HepG2 (cell line): ENCODE results near the gene SNX2. TPM values are rescaled to one million over a fixed set of nuclear protein-coding genes. Genes with fewer than 3 reads are reported as not detected.
A peak's percentile ranks its signal among the peaks of the same experiment; 100 is the strongest.

Experiments
- ATAC-seq: fragments of 200-7000 bp; cut with Tn5 transposase; 3 replicates; pipeline ENCODE4 v1.9.1; 2020; ENCODE audit warnings: mild to moderate bottlenecking, moderate library complexity
- BruUV-seq: library from RNA; stranded (reverse); fragments of 400-500 nt; replicated peaks from 2 replicates; lab custom pipeline; 2021; lab: Mats Ljungman, UMichigan
- CTCF ChIA-PET: fragments of 300-600 bp; formaldehyde crosslinking; extraction: SDS; loops from one replicate; lab custom pipeline; 2021; ENCODE audit warnings: low total read pairs, inconsistent platforms, low intra/inter-chr PET ratio; lab: Yijun Ruan, JAX
- POLR2A ChIA-PET: fragments of 350-600 bp; sonication (Branson Sonifier 250); formaldehyde crosslinking; loops from one replicate; lab custom pipeline; 2020; ENCODE audit warnings: antibody characterized with exemption, inconsistent platforms; lab: Yijun Ruan, JAX
- DNase-seq: peaks from one replicate; pipeline ENCODE4 v3.0.0-alpha.2; 2015; ENCODE audit warnings: low spot score
- FAIRE-seq: peaks from 3 replicates; lab custom pipeline; 2011; peaks lifted over from hg19 to GRCh38; lab: Jason Lieb, UNC
- H2AFZ ChIP-seq: one replicate; pipeline ENCODE4 v1.6.1; 2011; ENCODE audit warnings: low read length, inconsistent platforms
- H3K27ac ChIP-seq: fragments of 300-600 bp; 3 replicates; pipeline ENCODE4 v1.8.0; 2011; ENCODE audit warnings: mixed run types, mild to moderate bottlenecking, mixed read lengths, low read length, inconsistent platforms; ENCODE audit not compliant: insufficient read depth; ENCODE audit errors: extremely low read length
- H3K27me3 ChIP-seq, 2 experiments: fragments of 200-600 bp in 1 of 2; 2 replicates in 1 of 2; 3 replicates in 1 of 2; pipeline versions ENCODE4 v1.6.0 to v1.8.0; 2011; ENCODE audit warnings: low read length in 2 of 2, mild to moderate bottlenecking in 2 of 2, moderate library complexity in 2 of 2, inconsistent platforms in 1 of 2; ENCODE audit not compliant: insufficient read depth in 2 of 2, control insufficient read depth in 1 of 2
- H3K36me3 ChIP-seq, 2 experiments: fragments of 200-600 bp in 1 of 2; replicated peaks in 1 of 2; 2 replicates in 1 of 2; 3 replicates in 1 of 2; pipeline versions ENCODE4 v1.5.1 to v1.8.0; 2011; ENCODE audit warnings: low read length in 2 of 2, inconsistent platforms in 1 of 2; ENCODE audit not compliant: insufficient read depth in 2 of 2, control insufficient read depth in 1 of 2
- H3K4me1 ChIP-seq: 2 replicates; pipeline ENCODE4 v1.5.1; 2012; ENCODE audit warnings: low read length, inconsistent platforms; ENCODE audit not compliant: insufficient read depth
- H3K4me2 ChIP-seq: 2 replicates; pipeline ENCODE4 v1.6.0; 2011; ENCODE audit warnings: low read depth, low read length, inconsistent platforms
- H3K4me3 ChIP-seq, 3 experiments: fragments of 200-600 bp in 1 of 3; sonication (generic), shearing (Covaris generic) in 1 of 3; replicated peaks in 1 of 3; 2 replicates each; pipeline ENCODE4 v1.5.1; 2011 to 2016; ENCODE audit warnings: low read length in 3 of 3, inconsistent platforms in 2 of 3, low read depth in 2 of 3, mild to moderate bottlenecking in 2 of 3, control low read depth in 1 of 3, mixed read lengths in 1 of 3; ENCODE audit not compliant: insufficient read depth in 1 of 3
- H3K79me2 ChIP-seq: one replicate; pipeline ENCODE4 v1.6.1; 2011; ENCODE audit warnings: low read length, inconsistent platforms; ENCODE audit not compliant: insufficient read depth
- H3K9ac ChIP-seq: 2 replicates; pipeline ENCODE4 v1.6.0; 2011; ENCODE audit warnings: mild to moderate bottlenecking, low read depth, low read length, inconsistent platforms; ENCODE audit not compliant: insufficient read depth
- H3K9me3 ChIP-seq: 2 replicates; pipeline ENCODE4 v1.5.1; 2012; ENCODE audit warnings: mild to moderate bottlenecking, low read length
- H4K20me1 ChIP-seq: 2 replicates; pipeline ENCODE4 v1.6.0; 2011; ENCODE audit warnings: inconsistent platforms, mild to moderate bottlenecking, low read length, moderate library complexity; ENCODE audit not compliant: insufficient read depth
- AGO1 ChIP-seq: fragments of 200-400 bp; formaldehyde crosslinking; IDR thresholded peaks from 2 replicates; pipeline ENCODE4 v1.6.1; 2017; ENCODE audit warnings: mild to moderate bottlenecking, low read depth, low read length, moderate library complexity; ENCODE audit not compliant: poor library complexity, severe bottlenecking
- ZFP90 ChIP-seq: sonication (generic); formaldehyde crosslinking; IDR thresholded peaks from 2 replicates; pipeline ENCODE4 v1.8.0; 2022; ENCODE audit warnings: missing genetic modification reagents, mild to moderate bottlenecking, inconsistent platforms, borderline replicate concordance
- ZKSCAN8 ChIP-seq: IDR thresholded peaks from 2 replicates; pipeline ENCODE4 v1.6.1; 2016; ENCODE audit warnings: borderline replicate concordance, missing genetic modification reagents, missing compliant biosample characterization
- ZNF7 ChIP-seq: IDR thresholded peaks from 2 replicates; pipeline ENCODE4 v1.6.1; 2016; ENCODE audit warnings: missing biosample characterization, missing genetic modification reagents
- WGBS: methylation state at CpG from one replicate; pipeline ENCODE4 v1.1.6; 2017; ENCODE audit warnings: low lambda C conversion rate; 5-methylcytosine and 5-hydroxymethylcytosine counted together
- in situ Hi-C: cut with HindIII; loops from 2 replicates; pipeline ENCODE4 v1.10.0; 2017; ENCODE audit warnings: low pct_unique_long_range_greater_than_20kb; ENCODE audit not compliant: extremely low pct_ligation_motif_present
- intact Hi-C: fragments of 100-400 bp; cut with micrococcal nuclease; formaldehyde crosslinking; loops from one replicate; pipeline ENCODE4 v1.10.0; 2022; ENCODE audit not compliant: unreplicated experiment
- polyA plus RNA-seq, 8 experiments: library from polyadenylated mRNA; depleted of rRNA in 3 of 8; stranded (reverse) in 7 of 8; unstranded in 1 of 8; fragments of >200 nt; fragmentation: Illumina TruSeq in 4 of 8; extraction: Trizol in 4 of 8; gene quantifications; 2 replicates each; pipeline versions ENCODE4 v1.2.1 to v1.2.3, GENCODE V29; 2011 to 2016; ENCODE audit warnings: low read depth in 4 of 8, missing spikeins in 1 of 8, mixed read lengths in 1 of 8; ENCODE audit not compliant: insufficient read depth in 1 of 8
- total RNA-seq, 5 experiments: library from RNA; depleted of rRNA; stranded (reverse); fragments of >200 nt; fragmentation: Illumina TruSeq; extraction: Trizol; gene quantifications; 2 replicates each; pipeline ENCODE4 v1.2.3, GENCODE V29; 2016; ENCODE audit warnings: low read depth in 1 of 5

SNX2 gene
- total and polyA plus RNA-seq, 2 of the 13 experiments (the other 11 are each of a cell fraction or from before 2014, with no cell fraction given), result 26.4 to 78.8 TPM

DNA sequence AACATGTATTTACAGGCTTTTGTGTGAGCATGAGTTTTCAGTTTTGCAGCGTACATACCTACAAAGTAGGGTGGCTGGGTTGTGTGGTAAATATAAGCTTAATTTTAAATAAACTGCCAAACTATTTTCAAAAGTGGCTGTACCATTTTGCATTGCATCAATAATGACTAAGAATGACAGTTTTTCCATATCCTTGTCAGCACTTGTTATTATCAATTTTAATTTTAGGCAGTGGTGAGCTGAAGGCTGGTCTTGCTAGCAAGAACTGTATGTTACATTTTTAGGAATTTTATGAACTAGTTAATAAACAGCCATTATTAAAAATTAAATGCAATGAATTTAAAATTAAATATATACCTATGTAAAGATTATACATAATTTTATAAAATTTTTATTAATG lies 6.6 kb downstream of the SNX2 start:
- no peak overlapping the region for H3K4me2 ChIP-seq
- H3K4me3 ChIP-seq, result no peak overlapping the region
- TF ChIP-seq ZNF7 (CRISPR knock-in tag) (peak; percentile 95), ZKSCAN8 (CRISPR knock-in tag) (no peak)
- intact Hi-C loops, result no loop called here
- H3K79me2 ChIP-seq, result peaks cover 85% of the 10 kb centered on the region
- peaks cover 8% of the 10 kb centered on the region for H4K20me1 ChIP-seq
- no peaks in the 10 kb centered on the region for H3K9me3 ChIP-seq
- H3K27ac ChIP-seq, result no peak overlapping the region
- DNase-seq (no peak), FAIRE-seq (no peak), ATAC-seq (no peak)
- no peaks in the 10 kb centered on the region for H3K27me3 ChIP-seq
- H3K36me3 ChIP-seq, result no peaks in the 10 kb centered on the region
- no TSS peak for BruUV-seq
- CTCF ChIA-PET, result no interaction called here
- POLR2A ChIA-PET, result no interaction called here
- 50% methylated on average over 1 of the region's 1 CpG for WGBS
- H3K4me1 ChIP-seq, result peaks cover 33% of the 10 kb centered on the region
- in situ Hi-C loops, result no loop called here
- no peak overlapping the region for H3K9ac ChIP-seq
- H2AFZ ChIP-seq, result no peak overlapping the region

DNA sequence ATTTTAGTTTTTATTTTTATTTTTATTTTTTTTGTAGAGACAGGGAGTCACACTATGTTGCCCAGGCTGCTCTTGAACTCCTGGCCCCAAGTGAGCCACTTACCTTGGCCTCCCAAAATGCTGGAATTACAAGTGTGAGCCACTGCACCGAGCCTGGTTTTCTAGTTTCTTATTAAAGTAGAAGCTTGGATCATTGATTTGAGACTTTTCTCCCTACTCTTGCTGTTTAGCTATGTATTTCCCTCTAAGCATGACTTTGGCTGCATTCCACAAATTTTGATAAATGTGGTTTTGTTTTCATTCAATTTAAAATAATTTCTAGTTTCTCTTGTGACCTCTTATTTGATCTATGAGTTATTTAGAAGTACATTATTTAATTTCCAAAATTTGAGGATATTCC lies 10.4 kb downstream of the SNX2 start:
- DNase-seq, result no peak
- in situ Hi-C loops (no loop called here), intact Hi-C loops (no loop called here)
- peaks cover 21% of the 10 kb centered on the region for H3K4me1 ChIP-seq
- H3K27me3 ChIP-seq, result no peaks in the 10 kb centered on the region
- no peak overlapping the region for H2AFZ ChIP-seq
- no peaks in the 10 kb centered on the region; the same call in 1 of the 2 replicates for H4K20me1 ChIP-seq
- TF ChIP-seq ZFP90 (peak; percentile 91; the same call in 1 of the 2 replicates), AGO1 (no peak)
- H3K27ac ChIP-seq, result no peak overlapping the region
- 96% methylated on average over 1 of the region's 1 CpG for WGBS
- H3K9me3 ChIP-seq, result no peaks in the 10 kb centered on the region
- ChIA-PET POLR2A (no interaction called here), CTCF (no interaction called here)
- ATAC-seq, result no peak
- FAIRE-seq, result no peak
- no peaks in the 10 kb centered on the region for H3K36me3 ChIP-seq
- H3K79me2 ChIP-seq, result peaks cover 78% of the 10 kb centered on the region
- no peak overlapping the region for H3K9ac ChIP-seq
- no TSS peak for BruUV-seq
- H3K4me2 ChIP-seq, result no peak overlapping the region
- no peak overlapping the region for H3K4me3 ChIP-seq
